K562 (cell line): ENCODE results near the gene FAM50A. TPM values are rescaled to one million over a fixed set of nuclear protein-coding genes. Genes with fewer than 3 reads are reported as not detected.
A peak's percentile ranks its signal among the peaks of the same experiment; 100 is the strongest.

Source experiments
- ATAC-seq: fragments of 200-7000 bp; cut with Tn5 transposase; 3 replicates; pipeline ENCODE4 v1.9.1; 2020; ENCODE audit warnings: moderate library complexity
- BruUV-seq: library from RNA; stranded (reverse); fragments of 400-500 nt; replicated peaks from 2 replicates; lab custom pipeline; 2021; lab: Mats Ljungman, UMichigan
- CTCF ChIA-PET: fragments of 300-600 bp; formaldehyde crosslinking; extraction: SDS; loops from one replicate; lab custom pipeline; 2021; ENCODE audit warnings: low intra/inter-chr PET ratio; lab: Yijun Ruan, JAX
- POLR2A ChIA-PET: fragments of 300-600, 350-650 bp; sonication (Branson Sonifier 250); formaldehyde crosslinking; extraction: SDS; loops from one replicate; lab custom pipeline; 2021; ENCODE audit warnings: antibody characterized with exemption, inconsistent platforms; lab: Yijun Ruan, JAX
- DNase-seq, 4 experiments: peaks; one replicate each; pipeline versions ENCODE4 v3.0.0 to v3.0.0-alpha.2; 2011 to 2018; ENCODE audit warnings: low spot score in 3 of 4, mixed read lengths in 3 of 4; ENCODE audit errors: extremely low read depth in 1 of 4
- FAIRE-seq: peaks from 2 replicates; lab custom pipeline; 2011; peaks lifted over from hg19 to GRCh38; lab: Jason Lieb, UNC
- H2AFZ ChIP-seq: 2 replicates; pipeline ENCODE4 v1.6.0; 2011; ENCODE audit warnings: low read depth, low read length, control low read depth, inconsistent platforms
- H3K27ac ChIP-seq: fragments of 200-600 bp; 3 replicates; pipeline ENCODE4 v1.8.0; 2011; ENCODE audit warnings: low read depth, mild to moderate bottlenecking, control low read depth, inconsistent platforms, low read length, moderate library complexity, mixed read lengths; ENCODE audit errors: extremely low read depth
- H3K27me3 ChIP-seq, 2 experiments: fragments of 300-600 bp in 1 of 2; 2 replicates in 1 of 2; 3 replicates in 1 of 2; pipeline versions ENCODE4 v1.6.0 to v1.8.0; 2011; ENCODE audit warnings: inconsistent platforms in 2 of 2, low read length in 2 of 2, mild to moderate bottlenecking in 1 of 2, mixed read lengths in 1 of 2, moderate library complexity in 1 of 2; ENCODE audit not compliant: control insufficient read depth in 2 of 2, insufficient read depth in 2 of 2
- H3K36me3 ChIP-seq: fragments of 300-600 bp; 3 replicates; pipeline ENCODE4 v1.8.0; 2011; ENCODE audit warnings: mild to moderate bottlenecking, low read length, inconsistent platforms; ENCODE audit not compliant: control insufficient read depth, insufficient read depth
- H3K4me1 ChIP-seq, 2 experiments: fragments of 200-600 bp in 1 of 2; replicated peaks in 1 of 2; 2 replicates in 1 of 2; 3 replicates in 1 of 2; pipeline versions ENCODE4 v1.5.1 to v1.8.0; 2011; ENCODE audit warnings: inconsistent platforms in 2 of 2, low read length in 2 of 2, mild to moderate bottlenecking in 1 of 2, mixed read lengths in 1 of 2, moderate library complexity in 1 of 2; ENCODE audit not compliant: control insufficient read depth in 2 of 2, insufficient read depth in 2 of 2
- H3K4me2 ChIP-seq: 2 replicates; pipeline ENCODE4 v1.6.1; 2011; ENCODE audit warnings: low read length, control low read depth, inconsistent platforms, mixed read lengths; ENCODE audit not compliant: insufficient read depth
- H3K4me3 ChIP-seq: fragments of 200-600 bp; sonication (generic), shearing (Covaris generic); 2 replicates; pipeline ENCODE4 v1.5.1; 2016; ENCODE audit warnings: control low read depth, inconsistent platforms
- H3K79me2 ChIP-seq: fragments of 200-600 bp; 3 replicates; pipeline ENCODE4 v1.8.0; 2011; ENCODE audit warnings: low read length, inconsistent platforms; ENCODE audit not compliant: control insufficient read depth, insufficient read depth
- H3K9ac ChIP-seq, 2 experiments: 2 replicates each; pipeline versions ENCODE4 v1.6.0 to v1.6.1; 2011; ENCODE audit warnings: low read depth in 2 of 2, low read length in 2 of 2, control low read depth in 1 of 2, inconsistent platforms in 1 of 2, mild to moderate bottlenecking in 1 of 2, mixed read lengths in 1 of 2; ENCODE audit not compliant: insufficient read depth in 1 of 2
- H3K9me1 ChIP-seq: one replicate; pipeline ENCODE4 v1.6.0; 2011; ENCODE audit warnings: inconsistent platforms, mild to moderate bottlenecking, low read length, moderate library complexity; ENCODE audit not compliant: control insufficient read depth, insufficient read depth
- H3K9me3 ChIP-seq: replicated peaks from 2 replicates; pipeline ENCODE4 v1.5.1; 2011; ENCODE audit warnings: low read depth, low read length, inconsistent platforms; ENCODE audit not compliant: control insufficient read depth, insufficient read depth
- H4K20me1 ChIP-seq: replicated peaks from 2 replicates; pipeline ENCODE4 v1.6.1; 2011; ENCODE audit warnings: low read length, inconsistent platforms, mixed read lengths; ENCODE audit not compliant: control insufficient read depth, insufficient read depth
- CBX2 ChIP-seq: fragments of 200-600 bp; sonication (generic); IDR thresholded peaks from one replicate; pipeline ENCODE4 v1.6.1; 2012; ENCODE audit warnings: mild to moderate bottlenecking, low read length, inconsistent platforms; ENCODE audit not compliant: insufficient read depth, poor library complexity, severe bottlenecking
- WGBS: fragments of 100-300 bp; shearing (Covaris generic); methylation state at CpG from one replicate; pipeline ENCODE4 v1.1.6; 2016; ENCODE audit warnings: low coverage, mixed read lengths; ENCODE audit not compliant: insufficient coverage; ENCODE audit errors: missing lambda C conversion rate; 5-methylcytosine and 5-hydroxymethylcytosine counted together
- in situ Hi-C: fragments of 300-500 bp; cut with MboI; formaldehyde crosslinking; loops from 4 replicates; pipeline ENCODE4 v1.15.0; 2018; ENCODE audit warnings: inconsistent platforms, mixed read lengths
- intact Hi-C: fragments of 100-400 bp; cut with micrococcal nuclease; formaldehyde crosslinking; loops from 2 replicates; pipeline ENCODE4 v1.14.2; 2022
- polyA plus RNA-seq, 8 experiments: library from polyadenylated mRNA; depleted of rRNA in 4 of 8; stranded (reverse) in 5 of 8; unstranded in 3 of 8; fragments of >200 nt; fragmentation: Nextera tagmentation in 2 of 8; fragmentation: Illumina TruSeq in 1 of 8; extraction: Ambion mirVana in 2 of 8; extraction: Trizol in 1 of 8; gene quantifications; 2 replicates each; pipeline versions ENCODE4 v1.2.1 to v1.2.3, GENCODE V29; 2011 to 2014; ENCODE audit warnings: inconsistent platforms in 1 of 8, missing spikeins in 1 of 8
- total RNA-seq, 7 experiments: library from RNA; depleted of rRNA in 6 of 7; stranded (reverse); fragments of >200 nt in 6 of 7; fragmentation: Illumina TruSeq in 2 of 7; extraction: Trizol in 2 of 7; gene quantifications; 2 replicates each; pipeline versions ENCODE4 v1.2.1 to v1.2.3, GENCODE V29; 2011 to 2021; ENCODE audit warnings: low replicate concordance in 1 of 7
- TF ChIP-seq, protein P1 (sequence below): fragments of 450-650 bp; IDR thresholded peaks from 2 replicates; pipeline ENCODE4 v1.6.1; 2018; ENCODE audit not compliant: partially characterized antibody

The FAM50A gene
- total and polyA plus RNA-seq, 9 of the 15 experiments (the other 6 are each of a cell fraction or from before 2014, with no cell fraction given), result 4.4 to 114 (median 67.3) TPM

DNA sequence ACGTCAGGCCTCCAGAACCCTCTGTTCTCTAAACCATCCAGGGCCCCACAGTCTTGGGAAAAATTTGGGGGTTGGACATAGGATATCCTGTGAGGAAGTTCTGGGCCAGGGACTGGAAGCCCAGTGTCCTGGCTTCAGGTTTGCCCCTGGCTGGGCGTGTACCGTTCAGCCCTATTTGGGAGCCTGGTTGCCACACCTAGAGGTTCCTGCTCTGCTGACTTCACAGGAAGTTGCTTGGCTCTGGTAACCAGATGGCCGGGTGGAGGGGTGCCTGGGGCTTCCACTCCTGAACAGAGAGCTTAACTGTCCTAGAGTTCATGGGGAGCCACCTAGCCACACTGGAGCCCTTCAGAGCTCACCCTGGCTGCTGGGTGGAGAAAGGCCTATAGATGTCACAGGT, 31.5 kb upstream of the FAM50A start:
- CTCF ChIA-PET, result no interaction called here
- no peak for TF ChIP-seq CBX2
- TF ChIP-seq, protein P1, sequence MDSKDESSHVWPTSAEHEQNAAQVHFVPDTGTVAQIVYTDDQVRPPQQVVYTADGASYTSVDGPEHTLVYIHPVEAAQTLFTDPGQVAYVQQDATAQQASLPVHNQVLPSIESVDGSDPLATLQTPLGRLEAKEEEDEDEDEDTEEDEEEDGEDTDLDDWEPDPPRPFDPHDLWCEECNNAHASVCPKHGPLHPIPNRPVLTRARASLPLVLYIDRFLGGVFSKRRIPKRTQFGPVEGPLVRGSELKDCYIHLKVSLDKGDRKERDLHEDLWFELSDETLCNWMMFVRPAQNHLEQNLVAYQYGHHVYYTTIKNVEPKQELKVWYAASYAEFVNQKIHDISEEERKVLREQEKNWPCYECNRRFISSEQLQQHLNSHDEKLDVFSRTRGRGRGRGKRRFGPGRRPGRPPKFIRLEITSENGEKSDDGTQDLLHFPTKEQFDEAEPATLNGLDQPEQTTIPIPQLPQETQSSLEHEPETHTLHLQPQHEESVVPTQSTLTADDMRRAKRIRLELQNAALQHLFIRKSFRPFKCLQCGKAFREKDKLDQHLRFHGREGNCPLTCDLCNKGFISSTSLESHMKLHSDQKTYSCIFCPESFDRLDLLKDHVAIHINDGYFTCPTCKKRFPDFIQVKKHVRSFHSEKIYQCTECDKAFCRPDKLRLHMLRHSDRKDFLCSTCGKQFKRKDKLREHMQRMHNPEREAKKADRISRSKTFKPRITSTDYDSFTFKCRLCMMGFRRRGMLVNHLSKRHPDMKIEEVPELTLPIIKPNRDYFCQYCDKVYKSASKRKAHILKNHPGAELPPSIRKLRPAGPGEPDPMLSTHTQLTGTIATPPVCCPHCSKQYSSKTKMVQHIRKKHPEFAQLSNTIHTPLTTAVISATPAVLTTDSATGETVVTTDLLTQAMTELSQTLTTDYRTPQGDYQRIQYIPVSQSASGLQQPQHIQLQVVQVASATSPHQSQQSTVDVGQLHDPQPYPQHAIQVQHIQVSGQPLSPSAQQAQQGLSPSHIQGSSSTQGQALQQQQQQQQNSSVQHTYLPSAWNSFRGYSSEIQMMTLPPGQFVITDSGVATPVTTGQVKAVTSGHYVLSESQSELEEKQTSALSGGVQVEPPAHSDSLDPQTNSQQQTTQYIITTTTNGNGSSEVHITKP, result peak; percentile 20
- H3K79me2 ChIP-seq, result peaks cover 25% of the 10 kb centered on the region
- POLR2A ChIA-PET, result interaction anchor here (0.5 to 5.0 kb wide), 5 partner anchors 12 to 72 kb away, joined by 3 to 85 read pairs (median 3); partner anchors contain the start of gene RPL10
- intact Hi-C loops (no loop called here), in situ Hi-C loops (no loop called here)
- H3K36me3 ChIP-seq, result peaks cover 7% of the 10 kb centered on the region; the same call in 1 of the 3 replicates
- H3K4me3 ChIP-seq, result peak overlapping the region; percentile 74
- no peak for FAIRE-seq
- H3K4me1 ChIP-seq, result peaks cover 13 to 46% of the 10 kb centered on the region in 2 experiments; a peak in 4 of 5 replicates
- WGBS, result 39% methylated on average over 3 of the region's 4 CpGs
- no peak for ATAC-seq
- no peak overlapping the region for H2AFZ ChIP-seq
- BruUV-seq, result no TSS peak
- 0 out of 3 replicates have a peak overlapping the region, but pooled peaks have one; percentile 11 for H3K27ac ChIP-seq
- no peaks in the 10 kb centered on the region for H3K9me3 ChIP-seq
- H3K9ac ChIP-seq, result peak overlapping the region; percentile 76 to 96
- H3K9me1 ChIP-seq, result no peaks in the 10 kb centered on the region
- no peaks in the 10 kb centered on the region for H3K27me3 ChIP-seq
- H4K20me1 ChIP-seq, result no peaks in the 10 kb centered on the region
- no peak for DNase-seq
- peak overlapping the region; percentile 87 for H3K4me2 ChIP-seq
